HEK293 (cell line): Measurements from ENCODE around the gene TGFBRAP1.

Source experiments
- CTCF ChIA-PET: fragments of 350-600 bp; formaldehyde crosslinking; extraction: SDS; loops from one replicate; lab custom pipeline; 2021; ENCODE audit warnings: antibody characterized with exemption; lab: Yijun Ruan, JAX
- POLR2A ChIA-PET: fragments of 300-600 bp; formaldehyde crosslinking; extraction: SDS; loops from one replicate; lab custom pipeline; 2020; ENCODE audit warnings: antibody characterized with exemption, inconsistent platforms; lab: Yijun Ruan, JAX
- H3K27ac ChIP-seq: fragments of 200-500 bp; sonication (Bioruptor generic); 2 replicates; pipeline ENCODE4 v1.5.1; 2014; ENCODE audit warnings: low read depth, low read length, control low read depth, inconsistent platforms; ENCODE audit errors: extremely low read depth
- H3K36me3 ChIP-seq, 2 experiments: fragments of 200-500 bp in 1 of 2; sonication (Bioruptor generic) in 1 of 2; 1 replicate in 1 of 2; 2 replicates in 1 of 2; pipeline ENCODE4 v1.5.1; 2014 to 2017; ENCODE audit warnings: inconsistent platforms in 2 of 2, low read length in 2 of 2; ENCODE audit not compliant: control insufficient read depth in 2 of 2, insufficient read depth in 1 of 2
- H3K4me1 ChIP-seq: fragments of 200-500 bp; sonication (Bioruptor generic); 2 replicates; pipeline ENCODE4 v1.5.1; 2014; ENCODE audit warnings: mild to moderate bottlenecking, low read length, inconsistent platforms; ENCODE audit not compliant: control insufficient read depth, insufficient read depth
- H3K4me3 ChIP-seq: 2 replicates; pipeline ENCODE4 v1.5.1; 2011; ENCODE audit warnings: low read depth, mild to moderate bottlenecking, control low read depth, low read length, moderate library complexity
- H3K9me3 ChIP-seq: fragments of 200-500 bp; sonication (Bioruptor generic); 2 replicates; pipeline ENCODE4 v1.5.1; 2014; ENCODE audit warnings: low read depth, low read length, inconsistent platforms; ENCODE audit not compliant: control insufficient read depth, insufficient read depth
- BCL11A ChIP-seq: fragments of 450-650 bp; formaldehyde crosslinking; IDR thresholded peaks from 2 replicates; pipeline ENCODE4 v1.5.1; 2016; ENCODE audit warnings: low read depth, missing biosample characterization, missing genetic modification characterization
- MYNN ChIP-seq: fragments of 450-650 bp; formaldehyde crosslinking; IDR thresholded peaks from 2 replicates; pipeline ENCODE4 v1.5.1; 2016; ENCODE audit warnings: missing biosample characterization, missing genetic modification characterization, borderline replicate concordance
- ZBTB49 ChIP-seq: fragments of 450-650 bp; formaldehyde crosslinking; IDR thresholded peaks from 2 replicates; pipeline ENCODE4 v1.5.1; 2016; ENCODE audit warnings: missing biosample characterization, missing genetic modification characterization, low read depth
- ZNF133 ChIP-seq: fragments of 450-650 bp; formaldehyde crosslinking; IDR thresholded peaks from 2 replicates; pipeline ENCODE4 v1.5.1; 2016; ENCODE audit warnings: missing biosample characterization, missing genetic modification characterization
- ZNF2 ChIP-seq: fragments of 450-650 bp; formaldehyde crosslinking; IDR thresholded peaks from 2 replicates; pipeline ENCODE4 v1.5.1; 2016; ENCODE audit warnings: missing biosample characterization, missing genetic modification characterization
- ZNF23 ChIP-seq: fragments of 450-650 bp; formaldehyde crosslinking; IDR thresholded peaks from 2 replicates; pipeline ENCODE4 v1.5.1; 2016; ENCODE audit warnings: missing biosample characterization, missing genetic modification characterization, borderline replicate concordance
- ZNF423 ChIP-seq: fragments of 450-650 bp; formaldehyde crosslinking; IDR thresholded peaks from 2 replicates; pipeline ENCODE4 v1.5.1; 2016; ENCODE audit warnings: missing biosample characterization, missing genetic modification characterization
- ZNF544 ChIP-seq: fragments of 450-650 bp; formaldehyde crosslinking; IDR thresholded peaks from 2 replicates; pipeline ENCODE4 v1.5.0; 2017; ENCODE audit warnings: missing biosample characterization, missing genetic modification characterization
- ZNF555 ChIP-seq: fragments of 450-650 bp; formaldehyde crosslinking; conservative IDR thresholded peaks from 2 replicates; pipeline ENCODE4 v1.5.1; 2017; ENCODE audit warnings: missing biosample characterization, mild to moderate bottlenecking, missing genetic modification characterization, inconsistent platforms
- ZNF585B ChIP-seq: fragments of 450-650 bp; formaldehyde crosslinking; IDR thresholded peaks from 2 replicates; pipeline ENCODE4 v1.5.1; 2016; ENCODE audit warnings: missing biosample characterization, missing genetic modification characterization
- ZNF600 ChIP-seq: fragments of 450-650 bp; formaldehyde crosslinking; IDR thresholded peaks from 2 replicates; pipeline ENCODE4 v1.5.1; 2016; ENCODE audit warnings: missing biosample characterization, missing genetic modification characterization
- ZNF610 ChIP-seq: fragments of 450-650 bp; formaldehyde crosslinking; IDR thresholded peaks from 2 replicates; pipeline ENCODE4 v1.5.1; 2016; ENCODE audit warnings: missing biosample characterization, missing genetic modification characterization, borderline replicate concordance
- TF ChIP-seq, protein P1 (sequence below): fragments of 450-650 bp; formaldehyde crosslinking; conservative IDR thresholded peaks from 2 replicates; pipeline ENCODE4 v1.5.1; 2016; ENCODE audit warnings: low read depth, missing biosample characterization, missing genetic modification characterization
- TF ChIP-seq, protein P2 (sequence below): fragments of 450-650 bp; formaldehyde crosslinking; IDR thresholded peaks from 2 replicates; pipeline ENCODE4 v1.5.1; 2016; ENCODE audit warnings: missing biosample characterization, missing genetic modification characterization
- TF ChIP-seq, protein P3 (sequence below): fragments of 450-650 bp; formaldehyde crosslinking; IDR thresholded peaks from 2 replicates; pipeline ENCODE4 v1.5.1; 2016; ENCODE audit warnings: missing biosample characterization, missing genetic modification characterization
- TF ChIP-seq, protein P4 (sequence below): fragments of 450-650 bp; formaldehyde crosslinking; IDR thresholded peaks from 2 replicates; pipeline ENCODE4 v1.5.1; 2016; ENCODE audit warnings: missing biosample characterization, missing genetic modification characterization, borderline replicate concordance

The TGFBRAP1 gene

DNA sequence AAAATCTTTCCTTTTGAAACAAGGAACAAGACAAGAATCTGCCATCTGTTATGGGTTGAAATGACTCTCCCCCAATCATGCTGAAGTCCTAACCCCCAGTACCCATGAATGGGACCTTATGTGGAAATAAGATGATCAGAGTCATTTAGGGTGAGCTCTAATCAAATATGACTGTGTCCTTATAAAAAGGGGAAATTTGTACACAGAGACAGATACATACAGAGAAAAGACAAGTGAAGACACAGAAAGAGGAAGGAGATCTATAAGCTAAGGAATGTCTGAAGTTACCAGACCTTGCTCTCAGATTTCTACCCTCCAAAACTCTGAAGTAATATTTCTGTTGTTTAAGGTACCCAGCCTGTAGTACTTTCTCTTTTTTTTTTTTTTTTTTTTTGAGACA, 15.7 kb downstream of the TGFBRAP1 start:
- ChIA-PET CTCF (interaction anchor here (1.1 to 1.7 kb wide), 2 partner anchors 73 to 207 kb away, joined by 3 to 4 read pairs; partner anchors contain the start of gene GPR45), POLR2A (interaction anchor here (0.8 kb wide), 1 partner anchor 15 kb away, joined by 3 read pairs; no protein-coding TSS in a partner anchor)
- Histone ChIP-seq H3K36me3 (no peaks in the 10 kb centered on the region; a peak in 1 of 3 replicates), H3K27ac (no peak overlapping the region), H3K9me3 (no peaks in the 10 kb centered on the region), H3K4me1 (peaks cover 1% of the 10 kb centered on the region; the same call in 1 of the 2 replicates), H3K4me3 (no peak overlapping the region)
- no peak for TF ChIP-seq ZBTB49 (tag by site-specific recombination)
- TF ChIP-seq ZNF544 (tag by site-specific recombination): no peak
- no peak for TF ChIP-seq MYNN (tag by site-specific recombination)

DNA sequence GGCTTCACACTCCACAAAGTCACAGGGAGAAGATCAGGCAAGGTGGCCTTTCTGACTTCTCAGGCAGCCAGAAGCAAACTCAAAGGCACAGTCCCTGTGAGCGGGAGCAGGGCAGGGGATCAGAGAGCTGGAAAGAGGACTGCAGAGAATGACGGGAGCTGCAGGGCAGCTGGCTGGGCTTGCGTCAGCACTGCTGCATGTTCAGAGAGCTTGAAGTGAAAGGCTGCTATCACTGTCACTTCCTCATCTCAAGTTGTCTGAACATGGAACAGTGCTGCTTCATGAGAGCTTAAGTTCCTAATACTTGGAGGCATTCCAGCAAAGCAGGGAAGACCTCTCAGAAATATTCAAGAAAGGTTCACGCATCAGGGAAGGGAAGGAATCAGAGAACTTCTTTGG, 20.4 kb downstream of the TGFBRAP1 start:
- H3K27ac ChIP-seq: no peak overlapping the region
- TF ChIP-seq, protein P1, sequence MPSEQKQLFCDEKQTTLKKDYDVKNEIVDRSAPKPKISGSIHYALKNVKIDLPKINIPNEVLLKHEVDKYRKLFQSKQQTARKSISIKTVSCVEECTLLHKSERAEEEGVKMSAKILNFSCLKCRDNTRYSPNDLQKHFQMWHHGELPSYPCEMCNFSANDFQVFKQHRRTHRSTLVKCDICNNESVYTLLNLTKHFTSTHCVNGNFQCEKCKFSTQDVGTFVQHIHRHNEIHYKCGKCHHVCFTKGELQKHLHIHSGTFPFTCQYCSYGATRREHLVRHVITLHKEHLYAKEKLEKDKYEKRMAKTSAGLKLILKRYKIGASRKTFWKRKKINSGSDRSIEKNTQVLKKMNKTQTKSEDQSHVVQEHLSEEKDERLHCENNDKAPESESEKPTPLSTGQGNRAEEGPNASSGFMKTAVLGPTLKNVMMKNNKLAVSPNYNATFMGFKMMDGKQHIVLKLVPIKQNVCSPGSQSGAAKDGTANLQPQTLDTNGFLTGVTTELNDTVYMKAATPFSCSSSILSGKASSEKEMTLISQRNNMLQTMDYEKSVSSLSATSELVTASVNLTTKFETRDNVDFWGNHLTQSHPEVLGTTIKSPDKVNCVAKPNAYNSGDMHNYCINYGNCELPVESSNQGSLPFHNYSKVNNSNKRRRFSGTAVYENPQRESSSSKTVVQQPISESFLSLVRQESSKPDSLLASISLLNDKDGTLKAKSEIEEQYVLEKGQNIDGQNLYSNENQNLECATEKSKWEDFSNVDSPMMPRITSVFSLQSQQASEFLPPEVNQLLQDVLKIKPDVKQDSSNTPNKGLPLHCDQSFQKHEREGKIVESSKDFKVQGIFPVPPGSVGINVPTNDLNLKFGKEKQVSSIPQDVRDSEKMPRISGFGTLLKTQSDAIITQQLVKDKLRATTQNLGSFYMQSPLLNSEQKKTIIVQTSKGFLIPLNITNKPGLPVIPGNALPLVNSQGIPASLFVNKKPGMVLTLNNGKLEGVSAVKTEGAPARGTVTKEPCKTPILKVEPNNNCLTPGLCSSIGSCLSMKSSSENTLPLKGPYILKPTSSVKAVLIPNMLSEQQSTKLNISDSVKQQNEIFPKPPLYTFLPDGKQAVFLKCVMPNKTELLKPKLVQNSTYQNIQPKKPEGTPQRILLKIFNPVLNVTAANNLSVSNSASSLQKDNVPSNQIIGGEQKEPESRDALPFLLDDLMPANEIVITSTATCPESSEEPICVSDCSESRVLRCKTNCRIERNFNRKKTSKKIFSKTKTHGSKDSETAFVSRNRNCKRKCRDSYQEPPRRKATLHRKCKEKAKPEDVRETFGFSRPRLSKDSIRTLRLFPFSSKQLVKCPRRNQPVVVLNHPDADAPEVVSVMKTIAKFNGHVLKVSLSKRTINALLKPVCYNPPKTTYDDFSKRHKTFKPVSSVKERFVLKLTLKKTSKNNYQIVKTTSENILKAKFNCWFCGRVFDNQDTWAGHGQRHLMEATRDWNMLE: no peak
- ChIA-PET POLR2A (interaction anchor here (0.9 kb wide), 1 partner anchor 47 kb away, joined by 3 read pairs; no protein-coding TSS in a partner anchor), CTCF (interaction anchor here (0.9 to 1.1 kb wide), 3 partner anchors 14 to 194 kb away, joined by 3 to 5 read pairs (median 4); no protein-coding TSS in a partner anchor)
- H3K9me3 ChIP-seq: no peaks in the 10 kb centered on the region
- H3K4me1 ChIP-seq: no peaks in the 10 kb centered on the region
- H3K4me3 ChIP-seq: no peak overlapping the region
- H3K36me3 ChIP-seq: peaks cover 0 to 20% of the 10 kb centered on the region in 2 experiments; a peak in 2 of 3 replicates

GRCh38 chr2:105308382-105309146, 21.0 kb downstream of the TGFBRAP1 start:
- Histone ChIP-seq H3K36me3 (peaks cover 0 to 20% of the 10 kb centered on the region in 2 experiments; a peak in 2 of 3 replicates), H3K4me3 (no peak overlapping the region), H3K27ac (no peak overlapping the region), H3K9me3 (no peaks in the 10 kb centered on the region), H3K4me1 (no peaks in the 10 kb centered on the region)
- POLR2A ChIA-PET: no interaction called here
- CTCF ChIA-PET: interaction anchor here (0.9 to 1.1 kb wide), 2 partner anchors 14 to 194 kb away, joined by 4 to 5 read pairs; no protein-coding TSS in a partner anchor
- no peak for TF ChIP-seq BCL11A (tag by site-specific recombination)
- TF ChIP-seq ZNF23: no peak
- no peak for TF ChIP-seq ZNF610
- TF ChIP-seq ZNF585B (tag by site-specific recombination): no peak
- TF ChIP-seq ZNF133: no peak
- no peak for TF ChIP-seq ZNF600 (tag by site-specific recombination)
- TF ChIP-seq ZNF555 (tag by site-specific recombination): no peak
- no peak for TF ChIP-seq ZNF2 (tag by site-specific recombination)
- TF ChIP-seq, protein P2, sequence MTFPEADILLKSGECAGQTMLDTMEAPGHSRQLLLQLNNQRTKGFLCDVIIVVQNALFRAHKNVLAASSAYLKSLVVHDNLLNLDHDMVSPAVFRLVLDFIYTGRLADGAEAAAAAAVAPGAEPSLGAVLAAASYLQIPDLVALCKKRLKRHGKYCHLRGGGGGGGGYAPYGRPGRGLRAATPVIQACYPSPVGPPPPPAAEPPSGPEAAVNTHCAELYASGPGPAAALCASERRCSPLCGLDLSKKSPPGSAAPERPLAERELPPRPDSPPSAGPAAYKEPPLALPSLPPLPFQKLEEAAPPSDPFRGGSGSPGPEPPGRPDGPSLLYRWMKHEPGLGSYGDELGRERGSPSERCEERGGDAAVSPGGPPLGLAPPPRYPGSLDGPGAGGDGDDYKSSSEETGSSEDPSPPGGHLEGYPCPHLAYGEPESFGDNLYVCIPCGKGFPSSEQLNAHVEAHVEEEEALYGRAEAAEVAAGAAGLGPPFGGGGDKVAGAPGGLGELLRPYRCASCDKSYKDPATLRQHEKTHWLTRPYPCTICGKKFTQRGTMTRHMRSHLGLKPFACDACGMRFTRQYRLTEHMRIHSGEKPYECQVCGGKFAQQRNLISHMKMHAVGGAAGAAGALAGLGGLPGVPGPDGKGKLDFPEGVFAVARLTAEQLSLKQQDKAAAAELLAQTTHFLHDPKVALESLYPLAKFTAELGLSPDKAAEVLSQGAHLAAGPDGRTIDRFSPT (tag by site-specific recombination): no peak
- TF ChIP-seq, protein P3, sequence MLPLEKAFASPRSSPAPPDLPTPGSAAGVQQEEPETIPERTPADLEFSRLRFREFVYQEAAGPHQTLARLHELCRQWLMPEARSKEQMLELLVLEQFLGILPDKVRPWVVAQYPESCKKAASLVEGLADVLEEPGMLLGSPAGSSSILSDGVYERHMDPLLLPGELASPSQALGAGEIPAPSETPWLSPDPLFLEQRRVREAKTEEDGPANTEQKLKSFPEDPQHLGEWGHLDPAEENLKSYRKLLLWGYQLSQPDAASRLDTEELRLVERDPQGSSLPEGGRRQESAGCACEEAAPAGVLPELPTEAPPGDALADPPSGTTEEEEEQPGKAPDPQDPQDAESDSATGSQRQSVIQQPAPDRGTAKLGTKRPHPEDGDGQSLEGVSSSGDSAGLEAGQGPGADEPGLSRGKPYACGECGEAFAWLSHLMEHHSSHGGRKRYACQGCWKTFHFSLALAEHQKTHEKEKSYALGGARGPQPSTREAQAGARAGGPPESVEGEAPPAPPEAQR (tag by site-specific recombination): no peak
- TF ChIP-seq, protein P4, sequence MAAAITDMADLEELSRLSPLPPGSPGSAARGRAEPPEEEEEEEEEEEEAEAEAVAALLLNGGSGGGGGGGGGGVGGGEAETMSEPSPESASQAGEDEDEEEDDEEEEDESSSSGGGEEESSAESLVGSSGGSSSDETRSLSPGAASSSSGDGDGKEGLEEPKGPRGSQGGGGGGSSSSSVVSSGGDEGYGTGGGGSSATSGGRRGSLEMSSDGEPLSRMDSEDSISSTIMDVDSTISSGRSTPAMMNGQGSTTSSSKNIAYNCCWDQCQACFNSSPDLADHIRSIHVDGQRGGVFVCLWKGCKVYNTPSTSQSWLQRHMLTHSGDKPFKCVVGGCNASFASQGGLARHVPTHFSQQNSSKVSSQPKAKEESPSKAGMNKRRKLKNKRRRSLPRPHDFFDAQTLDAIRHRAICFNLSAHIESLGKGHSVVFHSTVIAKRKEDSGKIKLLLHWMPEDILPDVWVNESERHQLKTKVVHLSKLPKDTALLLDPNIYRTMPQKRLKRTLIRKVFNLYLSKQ (tag by site-specific recombination): no peak
- no peak for TF ChIP-seq ZNF423 (tag by site-specific recombination)
